GM10248 (cell line): ENCODE data around the gene PTPN11.

Source experiments
- CTCF ChIA-PET: fragments of 300-600 bp; sonication (Branson Sonifier 250); formaldehyde crosslinking; extraction: SDS; loops from one replicate; lab custom pipeline; 2021; ENCODE audit warnings: antibody characterized with exemption; lab: Yijun Ruan, JAX
- POLR2A ChIA-PET: fragments of 350-650 bp; sonication (Branson Sonifier 250); formaldehyde crosslinking; extraction: SDS; loops from one replicate; lab custom pipeline; 2020; ENCODE audit warnings: antibody characterized with exemption; lab: Yijun Ruan, JAX
- DNase-seq: peaks from one replicate; pipeline ENCODE4 v3.0.0; 2012; ENCODE audit errors: extremely low spot score
- CTCF ChIP-seq: IDR thresholded peaks from 2 replicates; pipeline ENCODE4 v1.5.1; 2012; ENCODE audit warnings: mild to moderate bottlenecking, low read depth; ENCODE audit errors: extremely low read depth, missing control alignments, control extremely low read depth

PTPN11 gene

DNA sequence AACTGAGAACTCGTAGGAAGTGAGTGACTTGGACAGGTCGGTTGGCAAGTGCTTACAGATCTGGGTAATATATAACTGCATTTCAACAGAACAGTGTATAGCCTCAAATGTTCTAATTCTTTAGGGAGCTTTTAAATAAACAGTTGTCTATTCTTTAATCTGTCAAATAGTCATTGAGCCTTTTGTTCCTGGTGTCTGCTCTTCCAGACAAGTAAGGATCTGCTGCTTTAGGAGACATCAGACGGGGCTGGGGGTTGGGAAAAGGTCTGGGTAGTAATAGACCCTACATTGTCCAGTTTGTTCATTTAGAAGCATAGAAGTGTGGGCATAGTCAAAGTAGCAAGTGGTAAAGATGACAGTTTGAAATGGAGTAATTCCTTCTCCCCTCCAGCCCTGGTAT, 2.0 kb downstream of the PTPN11 start:
- POLR2A ChIA-PET, result interaction anchor here (0.6 kb wide), 1 partner anchor 125 kb away, joined by 3 read pairs; no protein-coding TSS in a partner anchor
- no peak for TF ChIP-seq CTCF
- CTCF ChIA-PET, result no interaction called here
- DNase-seq, result no peak

DNA sequence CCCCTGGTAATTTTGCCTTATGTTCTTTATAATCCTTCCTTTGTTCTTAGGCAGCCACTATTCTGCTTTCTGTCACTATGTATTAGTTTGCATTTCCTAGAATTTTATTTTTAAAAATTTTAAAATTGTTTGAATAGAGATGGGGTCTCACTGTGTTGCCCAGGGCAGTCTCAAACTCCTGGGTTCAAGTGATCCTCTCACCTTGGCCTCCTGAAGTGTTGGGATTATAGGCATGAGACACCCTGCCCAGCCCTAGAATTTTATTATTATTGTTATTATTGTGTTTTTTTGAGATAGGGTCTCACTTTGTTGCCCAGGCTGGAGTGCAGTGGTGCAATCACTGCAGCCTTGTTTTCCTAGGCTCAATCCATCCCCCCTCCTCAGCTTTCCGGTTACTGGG, 2.6 kb downstream of the PTPN11 start:
- POLR2A ChIA-PET, result no interaction called here
- no peak for TF ChIP-seq CTCF
- CTCF ChIA-PET, result no interaction called here
- DNase-seq, result no peak

- no peak for TF ChIP-seq CTCF
- ChIA-PET CTCF (no interaction called here), POLR2A (no interaction called here)
- DNase-seq, result no peak
Observed at GRCh38 chr12:112422531-112422930, 3.8 kb downstream of the PTPN11 start.

- DNase-seq, result no peak
- no peak for TF ChIP-seq CTCF
- CTCF ChIA-PET, result no interaction called here
- POLR2A ChIA-PET, result interaction anchor here (0.7 kb wide), 1 partner anchor 132 kb away, joined by 4 read pairs; no protein-coding TSS in a partner anchor
Observed at GRCh38 chr12:112424126-112424525, 5.4 kb downstream of the PTPN11 start.

DNA sequence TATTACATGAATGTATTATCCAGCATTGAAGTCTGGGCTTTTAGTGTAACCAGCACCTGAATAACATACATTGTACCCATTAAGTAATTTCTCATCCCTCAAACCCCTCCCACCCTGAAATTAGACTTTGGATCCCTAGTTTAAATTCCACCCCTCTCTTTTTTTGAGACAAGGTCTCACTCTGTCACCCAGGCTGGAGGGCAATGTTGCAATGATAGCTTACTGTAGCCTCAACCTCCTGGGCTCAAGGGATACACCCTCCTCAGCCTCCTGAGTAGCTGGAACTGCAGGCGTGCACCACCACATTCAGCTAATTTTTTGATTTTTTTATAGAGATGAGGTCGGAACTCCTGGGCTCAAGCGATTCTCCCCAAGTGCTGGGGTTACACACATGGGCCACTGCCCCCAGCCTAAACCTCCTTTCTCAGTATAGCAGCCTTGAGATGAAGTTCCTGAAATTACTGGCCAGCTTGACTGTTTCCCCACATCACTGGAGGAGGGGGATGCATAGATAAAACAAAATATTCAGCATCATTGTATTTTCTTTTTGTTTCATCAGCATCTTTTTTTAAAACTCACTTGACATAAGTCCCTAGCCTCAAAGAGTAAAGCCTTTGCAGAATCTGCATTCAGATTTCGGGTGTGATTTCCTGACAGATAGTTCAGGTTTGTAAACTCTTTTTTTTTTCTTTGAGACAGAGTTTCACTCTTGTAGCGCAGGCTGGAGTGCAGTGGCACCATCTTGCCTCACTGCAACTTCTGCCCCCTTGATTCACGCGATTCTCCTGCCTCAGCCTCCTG, 7.0 kb downstream of the PTPN11 start:
- TF ChIP-seq CTCF, result no peak
- POLR2A ChIA-PET, result interaction anchor here (0.6 kb wide), 1 partner anchor 10 kb away, joined by 5 read pairs; no protein-coding TSS in a partner anchor
- DNase-seq, result no peak
- CTCF ChIA-PET, result no interaction called here

- no peak for TF ChIP-seq CTCF
- ChIA-PET CTCF (interaction anchor here (0.6 kb wide), 1 partner anchor 9 kb away, joined by 3 read pairs; the partner anchor contains the start of gene PTPN11), POLR2A (no interaction called here)
- DNase-seq, result no peak
Observed at GRCh38 chr12:112427760-112428159, 9.0 kb downstream of the PTPN11 start.
